Stimulated activated CD8-positive, alpha-beta memory T cell treated with anti-CD3 and anti-CD28 coated beads, Interleukin-7, amount 100 ng/mL, for 4 hours (primary cell): ENCODE data around the gene TJP2.
"Not testable (repeated sequence)": the region's sequence is repeated elsewhere in the genome, so short reads cannot be mapped to it uniquely, and the experiment has no call there.

Experiments
- DNase-seq, 2 donors: peaks; one replicate each; pipeline ENCODE4 v3.0.0-alpha.2; 2020; ENCODE audit warnings: low read depth in 2 of 2

TJP2 gene

GRCh38 chr9:69158471-69158870 lies 15.6 kb upstream of the TJP2 start:
- no peak for DNase-seq

- not testable (repeated sequence) for DNase-seq
These were observed 9.5 kb upstream of the TJP2 start for GRCh38 chr9:69164573-69164972.

GRCh38 chr9:69165581-69165980 lies 8.5 kb upstream of the TJP2 start:
- no peak for DNase-seq

- peak in 1 of 2 donors; percentile 12 for DNase-seq
These were observed 5.3 kb upstream of the TJP2 start for GRCh38 chr9:69168709-69169217.

- no peak for DNase-seq
These were observed 3.8 kb upstream of the TJP2 start for GRCh38 chr9:69170231-69170630.

- no peak for DNase-seq
These were observed 3.0 kb upstream of the TJP2 start for GRCh38 chr9:69171049-69171448.

- no peak for DNase-seq
These were observed 2.6 kb upstream of the TJP2 start for GRCh38 chr9:69171517-69171916.

- no peak for DNase-seq
These were observed 1.2 kb upstream of the TJP2 start for GRCh38 chr9:69172895-69173294.

- DNase-seq: no peak
These were observed 583 bp upstream of the TJP2 start for GRCh38 chr9:69173497-69173890.

- DNase-seq: no peak
These were observed 763 bp downstream of the TJP2 start for GRCh38 chr9:69174616-69175463.

- no peak for DNase-seq
These were observed 1.4 kb downstream of the TJP2 start for GRCh38 chr9:69175486-69175885.

GRCh38 chr9:69176471-69177171 lies 2.5 kb downstream of the TJP2 start:
- no peak for DNase-seq

GRCh38 chr9:69178583-69179011 lies 4.5 kb downstream of the TJP2 start:
- DNase-seq: no peak

GRCh38 chr9:69179037-69179436 lies 5.0 kb downstream of the TJP2 start:
- DNase-seq: no peak

- DNase-seq: no peak
These were observed 6.1 kb downstream of the TJP2 start for GRCh38 chr9:69180200-69180599.

GRCh38 chr9:69180670-69181069 lies 6.6 kb downstream of the TJP2 start:
- DNase-seq: peak; percentile 2 to 36

- DNase-seq: no peak
These were observed 7.9 kb downstream of the TJP2 start for GRCh38 chr9:69181908-69182353.

- DNase-seq: no peak
These were observed 10.2 kb downstream of the TJP2 start for GRCh38 chr9:69184266-69184665.

- no peak for DNase-seq
These were observed 12.9 kb downstream of the TJP2 start for GRCh38 chr9:69186841-69187611.

- DNase-seq: no peak
These were observed 14.9 kb downstream of the TJP2 start for GRCh38 chr9:69188975-69189374.

GRCh38 chr9:69190086-69190862 lies 16.2 kb downstream of the TJP2 start:
- no peak for DNase-seq
